Measurements from ENCODE around the gene DDX1.

DNA sequence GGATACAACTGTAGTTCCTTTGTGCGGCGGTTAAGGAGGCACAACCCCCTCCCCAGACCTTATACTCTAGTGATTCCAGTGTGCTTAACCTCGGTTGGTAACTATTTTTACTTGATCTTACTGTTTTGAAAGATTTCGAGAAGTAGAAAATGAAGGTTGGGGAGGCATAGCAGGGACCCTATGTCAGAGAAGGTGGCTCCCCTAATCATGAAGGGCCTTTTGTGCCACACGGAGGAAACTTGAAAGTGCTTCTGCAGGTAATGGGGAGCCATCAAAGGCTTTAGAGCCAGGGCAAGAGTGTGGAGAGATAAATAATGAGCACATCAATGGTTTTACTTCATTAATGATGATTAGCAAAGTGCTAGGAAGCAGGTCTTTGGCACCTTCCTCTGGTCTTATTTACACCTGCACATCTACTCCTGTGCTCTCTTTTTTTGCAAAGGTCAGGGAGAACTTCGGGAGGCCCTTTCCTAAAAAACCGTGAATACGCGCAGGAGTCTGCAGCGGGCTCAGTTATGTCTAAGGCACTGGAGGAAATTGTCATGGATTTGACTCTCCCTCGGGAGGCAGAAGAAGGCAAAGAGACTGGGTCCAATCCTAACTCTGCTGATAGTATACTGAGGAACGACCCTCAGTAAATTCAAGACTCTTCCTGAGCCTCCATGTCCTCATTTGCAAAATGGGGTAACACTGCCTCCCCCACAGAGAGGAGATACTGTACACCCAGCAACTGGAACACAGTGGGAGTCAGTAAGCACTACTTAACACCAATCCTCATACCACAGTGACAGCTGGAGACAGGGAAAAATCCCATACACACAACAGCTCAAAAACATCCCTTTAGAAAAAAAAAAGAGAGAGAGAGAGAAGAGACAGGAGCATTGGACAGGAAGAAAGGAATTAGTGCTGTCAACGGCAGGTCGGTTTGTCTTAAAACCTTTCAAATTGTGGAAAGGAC is 81.6 kb downstream of the DDX1 start:
- TF ChIP-seq, protein P1, sequence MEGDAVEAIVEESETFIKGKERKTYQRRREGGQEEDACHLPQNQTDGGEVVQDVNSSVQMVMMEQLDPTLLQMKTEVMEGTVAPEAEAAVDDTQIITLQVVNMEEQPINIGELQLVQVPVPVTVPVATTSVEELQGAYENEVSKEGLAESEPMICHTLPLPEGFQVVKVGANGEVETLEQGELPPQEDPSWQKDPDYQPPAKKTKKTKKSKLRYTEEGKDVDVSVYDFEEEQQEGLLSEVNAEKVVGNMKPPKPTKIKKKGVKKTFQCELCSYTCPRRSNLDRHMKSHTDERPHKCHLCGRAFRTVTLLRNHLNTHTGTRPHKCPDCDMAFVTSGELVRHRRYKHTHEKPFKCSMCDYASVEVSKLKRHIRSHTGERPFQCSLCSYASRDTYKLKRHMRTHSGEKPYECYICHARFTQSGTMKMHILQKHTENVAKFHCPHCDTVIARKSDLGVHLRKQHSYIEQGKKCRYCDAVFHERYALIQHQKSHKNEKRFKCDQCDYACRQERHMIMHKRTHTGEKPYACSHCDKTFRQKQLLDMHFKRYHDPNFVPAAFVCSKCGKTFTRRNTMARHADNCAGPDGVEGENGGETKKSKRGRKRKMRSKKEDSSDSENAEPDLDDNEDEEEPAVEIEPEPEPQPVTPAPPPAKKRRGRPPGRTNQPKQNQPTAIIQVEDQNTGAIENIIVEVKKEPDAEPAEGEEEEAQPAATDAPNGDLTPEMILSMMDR (IDR thresholded peaks at IDR 0.05) = no peak
- no peak for TF ChIP-seq POLR2A (IDR thresholded peaks at IDR 0.05)
